ENCODE measurements around the gene HOXA6. TPM values are rescaled to one million over a fixed set of nuclear protein-coding genes. Genes with fewer than 3 reads are reported as not detected.

Gene HOXA6
- total and polyA plus RNA-seq, 2 experiments from 2014 or later: not detected

GRCh38 chr7:27097686-27098577 lies 49.6 kb downstream of the HOXA6 start:
- Histone ChIP-seq H3F3A (replicated peaks; ENCODE audit: low read depth) (peaks cover 55% of the 10 kb centered on the region), H3K79me2 (replicated peaks; ENCODE audit: insufficient read depth) (no peaks in the 10 kb centered on the region), H3K9me2 (ENCODE audit: insufficient read depth) (no peaks in the 10 kb centered on the region), H4K20me1 (replicated peaks; ENCODE audit: insufficient read depth) (peaks cover 57% of the 10 kb centered on the region), H3K4me3 (no peak overlapping the region), H3K27ac (ENCODE audit: low read depth) (no peak overlapping the region), H3K4me2 (peak overlapping the region; percentile 84), H3K27me3 (ENCODE audit: insufficient read depth) (peaks cover 100% of the 10 kb centered on the region), H3K36me3 (ENCODE audit: insufficient read depth) (no peaks in the 10 kb centered on the region), H2AFZ (no peak overlapping the region), H3K4me1 (ENCODE audit: insufficient read depth) (peaks cover 59% of the 10 kb centered on the region)
- H3K27ac Mint-ChIP-seq: no peak overlapping the region
- peak; percentile 40 for ATAC-seq
- peaks cover 8% of the 10 kb centered on the region; the same call in 2 of the 3 replicates for H3K9me3 Mint-ChIP-seq
- TF ChIP-seq EZH2phosphoT487 (IDR thresholded peaks at IDR 0.05; ENCODE audit: unreplicated experiment): peak; percentile 78
- TF ChIP-seq JUNB (IDR thresholded peaks at IDR 0.05; ENCODE audit: unreplicated experiment): no peak
- peak; percentile 91 for TF ChIP-seq EZH2 (IDR thresholded peaks at IDR 0.05; ENCODE audit: low read depth, unreplicated experiment)
- peak in 1 of 2 experiments; percentile 31; a peak in 1 of 4 replicates for TF ChIP-seq CTCF (conservative IDR thresholded peaks at IDR 0.05; ENCODE audit: low read depth in 2 of 2)
- H3K36me3 Mint-ChIP-seq (ENCODE audit: low read depth): no peaks in the 10 kb centered on the region
- peaks cover 100% of the 10 kb centered on the region for H3K27me3 Mint-ChIP-seq (ENCODE audit: insufficient read depth, low read depth, poor library complexity)
- peak; percentile 36 for DNase-seq (ENCODE audit: low spot score)
- H3K4me1 Mint-ChIP-seq: peaks cover 58% of the 10 kb centered on the region
- peak overlapping the region; percentile 58; the same call in 1 of the 3 replicates for H3K4me3 Mint-ChIP-seq

- H3K4me3 ChIP-seq: peak overlapping the region; percentile 60
- peak; percentile 47 for DNase-seq (ENCODE audit: low spot score)
- no peaks in the 10 kb centered on the region for H3K9me2 ChIP-seq (ENCODE audit: insufficient read depth)
- TF ChIP-seq JUNB (IDR thresholded peaks at IDR 0.05; ENCODE audit: unreplicated experiment) (no peak), STAT1 (IDR thresholded peaks at IDR 0.05; ENCODE audit: unreplicated experiment) (no peak), EZH2 (IDR thresholded peaks at IDR 0.05; ENCODE audit: low read depth, unreplicated experiment) (peak; percentile 68)
- Mint-ChIP-seq H3K27ac (no peak overlapping the region), H3K4me1 (peaks cover 62% of the 10 kb centered on the region), H3K36me3 (ENCODE audit: low read depth) (no peaks in the 10 kb centered on the region), H3K4me3 (peak overlapping the region; percentile 69), H3K9me3 (peaks cover 8% of the 10 kb centered on the region; the same call in 2 of the 3 replicates), H3K27me3 (ENCODE audit: insufficient read depth, low read depth, poor library complexity) (peaks cover 100% of the 10 kb centered on the region)
- ATAC-seq: no peak
- peak overlapping the region; percentile 84 for H3K4me2 ChIP-seq
- peaks cover 67% of the 10 kb centered on the region for H3K4me1 ChIP-seq (ENCODE audit: insufficient read depth)
- H4K20me1 ChIP-seq (replicated peaks; ENCODE audit: insufficient read depth): peaks cover 58% of the 10 kb centered on the region
- peaks cover 100% of the 10 kb centered on the region for H3K27me3 ChIP-seq (ENCODE audit: insufficient read depth)
- no peak overlapping the region for H3K27ac ChIP-seq (ENCODE audit: low read depth)
- H2AFZ ChIP-seq: peak overlapping the region; percentile 60; the same call in 1 of the 2 replicates
- H3K79me2 ChIP-seq (replicated peaks; ENCODE audit: insufficient read depth): no peaks in the 10 kb centered on the region
- peaks cover 55% of the 10 kb centered on the region for H3F3A ChIP-seq (replicated peaks; ENCODE audit: low read depth)
- no peaks in the 10 kb centered on the region for H3K36me3 ChIP-seq (ENCODE audit: insufficient read depth)
These were observed 50.6 kb downstream of the HOXA6 start for GRCh38 chr7:27096768-27097514.

Data from GM23338 (cell line).